Effector memory CD8-positive, alpha-beta T cell (primary cell): ENCODE results near the gene NCR2.

Source experiments
- ATAC-seq: fragments of 150-1000 bp; cut with Tn5 transposase; replicated peaks from 2 replicates; pipeline ENCODE4 v1.10.0; 2021; ENCODE audit warnings: mild to moderate bottlenecking, moderate library complexity
- DNase-seq, 3 experiments: peaks; one replicate each; pipeline ENCODE4 v3.0.0; 2021
- H3K27ac Mint-ChIP-seq, 2 donors: one replicate each; pipeline ENCODE4 v1.8.0; 2022; ENCODE audit warnings: mild to moderate bottlenecking in 2 of 2, mixed read lengths in 2 of 2, moderate library complexity in 2 of 2
- H3K27me3 Mint-ChIP-seq, 2 donors: one replicate each; pipeline ENCODE4 v1.8.0; 2022; ENCODE audit warnings: mixed read lengths in 2 of 2
- H3K36me3 Mint-ChIP-seq: one replicate; pipeline ENCODE4 v1.8.0; 2022; ENCODE audit warnings: mild to moderate bottlenecking, moderate library complexity, mixed read lengths; ENCODE audit not compliant: insufficient read depth
- H3K4me1 Mint-ChIP-seq, 2 donors: one replicate each; pipeline ENCODE4 v1.8.0; 2022; ENCODE audit warnings: low read depth in 2 of 2, mixed read lengths in 2 of 2
- H3K4me3 Mint-ChIP-seq, 2 donors: one replicate each; pipeline ENCODE4 v1.8.0; 2022; ENCODE audit warnings: mild to moderate bottlenecking in 2 of 2, mixed read lengths in 2 of 2, moderate library complexity in 2 of 2
- H3K9me3 Mint-ChIP-seq, 2 donors: one replicate each; pipeline ENCODE4 v1.8.0; 2022; ENCODE audit warnings: mixed read lengths in 2 of 2

NCR2 gene

DNA sequence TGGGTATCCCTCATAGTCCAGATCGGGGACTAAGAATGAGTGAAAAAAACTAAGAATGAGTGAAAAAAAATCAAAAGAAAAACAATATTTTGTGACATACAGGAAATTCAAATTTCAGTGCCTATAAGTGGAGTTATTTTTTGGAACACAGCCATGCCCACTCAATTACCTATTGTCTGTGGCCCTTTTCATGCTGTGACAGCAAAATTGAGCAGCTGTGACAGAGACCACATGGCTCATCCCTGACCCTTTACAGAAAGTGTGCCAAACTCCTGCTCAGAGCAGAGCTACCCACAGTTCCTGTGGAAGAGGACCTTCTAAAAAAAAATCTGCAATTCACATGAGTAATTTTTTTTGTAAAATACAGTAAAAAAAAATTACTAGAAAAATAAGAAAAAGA lies 1.4 kb downstream of the NCR2 start:
- no peak for ATAC-seq
- Mint-ChIP-seq H3K27ac (peak overlapping the region; percentile 95 to 98), H3K27me3 (peaks cover 0 to 11% of the 10 kb centered on the region in 2 donors), H3K4me3 (no peak overlapping the region), H3K4me1 (peaks cover 44 to 46% of the 10 kb centered on the region in 2 donors), H3K36me3 (peaks cover 16% of the 10 kb centered on the region), H3K9me3 (no peaks in the 10 kb centered on the region)
- no peak for DNase-seq

GRCh38 chr6:41337709-41338108 lies 2.3 kb downstream of the NCR2 start:
- no peak for DNase-seq
- H3K27ac Mint-ChIP-seq = no peak overlapping the region
- H3K4me3 Mint-ChIP-seq = no peak overlapping the region
- H3K27me3 Mint-ChIP-seq = peaks cover 0 to 20% of the 10 kb centered on the region in 2 donors
- H3K4me1 Mint-ChIP-seq = peaks cover 35 to 37% of the 10 kb centered on the region in 2 donors
- ATAC-seq = no peak
- H3K9me3 Mint-ChIP-seq = no peaks in the 10 kb centered on the region
- peaks cover 14% of the 10 kb centered on the region for H3K36me3 Mint-ChIP-seq

GRCh38 chr6:41338659-41339058 lies 3.3 kb downstream of the NCR2 start:
- Mint-ChIP-seq H3K27me3 (peaks cover 0 to 21% of the 10 kb centered on the region in 2 donors), H3K27ac (no peak overlapping the region), H3K4me3 (no peak overlapping the region), H3K9me3 (no peaks in the 10 kb centered on the region), H3K4me1 (peaks cover 27% of the 10 kb centered on the region in 2 donors), H3K36me3 (peaks cover 8% of the 10 kb centered on the region)
- ATAC-seq = no peak
- DNase-seq = no peak

DNA sequence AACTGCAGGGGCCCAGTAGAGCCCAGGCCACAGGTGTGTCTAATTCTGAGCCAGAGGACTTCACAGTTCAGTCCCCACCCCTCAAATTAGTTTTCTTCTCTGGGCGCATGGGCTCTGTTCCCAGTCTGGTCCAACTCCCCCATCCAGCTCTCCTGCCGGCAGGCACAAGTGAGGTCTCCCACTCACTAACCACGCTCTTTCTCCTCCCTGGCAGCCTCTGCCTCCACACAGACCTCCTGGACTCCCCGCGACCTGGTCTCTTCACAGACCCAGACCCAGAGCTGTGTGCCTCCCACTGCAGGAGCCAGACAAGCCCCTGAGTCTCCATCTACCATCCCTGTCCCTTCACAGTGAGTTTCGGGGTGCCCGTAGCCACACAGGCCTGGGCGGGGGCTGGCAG lies 6.2 kb downstream of the NCR2 start:
- DNase-seq = no peak
- Mint-ChIP-seq H3K36me3 (peaks cover 3% of the 10 kb centered on the region), H3K4me1 (peaks cover 26 to 29% of the 10 kb centered on the region in 2 donors), H3K4me3 (no peak overlapping the region), H3K27me3 (peaks cover 0 to 21% of the 10 kb centered on the region in 2 donors), H3K9me3 (no peaks in the 10 kb centered on the region), H3K27ac (peak overlapping the region; percentile 72 to 82)
- no peak for ATAC-seq

DNA sequence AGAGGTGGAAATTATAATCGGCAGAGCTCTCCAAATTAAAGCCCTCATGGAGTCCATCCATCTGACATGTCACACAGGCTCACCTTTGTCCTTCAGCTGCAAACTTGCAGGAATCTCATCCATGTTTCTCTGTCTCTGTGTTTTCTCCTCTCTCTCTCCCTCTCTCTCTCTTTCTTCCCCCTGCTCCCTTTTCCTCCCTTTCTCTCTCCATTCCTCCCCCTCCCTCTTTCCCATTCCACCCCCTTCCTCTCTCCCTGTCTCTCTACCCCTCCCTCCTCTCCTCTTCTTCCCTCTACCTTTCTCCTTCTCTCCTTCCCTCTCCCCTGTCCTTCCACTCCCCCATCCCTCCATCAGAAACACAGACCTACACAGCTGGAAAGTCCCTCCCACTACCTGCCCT lies 6.8 kb downstream of the NCR2 start:
- ATAC-seq (no peak), DNase-seq (no peak)
- Mint-ChIP-seq H3K9me3 (no peaks in the 10 kb centered on the region), H3K4me1 (peaks cover 30% of the 10 kb centered on the region in 2 donors), H3K27me3 (peaks cover 0 to 21% of the 10 kb centered on the region in 2 donors), H3K4me3 (no peak overlapping the region), H3K27ac (peak overlapping the region; percentile 72 to 82), H3K36me3 (peaks cover 3% of the 10 kb centered on the region)

GRCh38 chr6:41343641-41344187 lies 8.3 kb downstream of the NCR2 start:
- no peak for ATAC-seq
- Mint-ChIP-seq H3K36me3 (peaks cover 3% of the 10 kb centered on the region), H3K4me1 (peaks cover 30 to 32% of the 10 kb centered on the region in 2 donors), H3K9me3 (no peaks in the 10 kb centered on the region), H3K4me3 (no peak overlapping the region), H3K27ac (peak overlapping the region; percentile 92 to 97), H3K27me3 (peaks cover 0 to 21% of the 10 kb centered on the region in 2 donors)
- no peak for DNase-seq

GRCh38 chr6:41344876-41345275 lies 9.5 kb downstream of the NCR2 start:
- Mint-ChIP-seq H3K4me1 (peaks cover 30 to 32% of the 10 kb centered on the region in 2 donors), H3K27ac (peak overlapping the region; percentile 92 to 97), H3K36me3 (peaks cover 3% of the 10 kb centered on the region), H3K4me3 (peak overlapping the region; percentile 32 to 62), H3K9me3 (no peaks in the 10 kb centered on the region), H3K27me3 (peaks cover 7 to 27% of the 10 kb centered on the region in 2 donors)
- ATAC-seq (peak; percentile 100), DNase-seq (peak; percentile 40 to 48 (median 41))

GRCh38 chr6:41345901-41346300 lies 10.5 kb downstream of the NCR2 start:
- Mint-ChIP-seq H3K4me3 (peak overlapping the region; percentile 28 to 62), H3K9me3 (no peaks in the 10 kb centered on the region), H3K27me3 (peaks cover 12 to 36% of the 10 kb centered on the region in 2 donors), H3K4me1 (peaks cover 30 to 32% of the 10 kb centered on the region in 2 donors), H3K27ac (peak overlapping the region; percentile 92 to 97), H3K36me3 (peaks cover 3% of the 10 kb centered on the region)
- ATAC-seq (no peak), DNase-seq (no peak)

GRCh38 chr6:41346441-41346840 lies 11.0 kb downstream of the NCR2 start:
- Mint-ChIP-seq H3K36me3 (peaks cover 3% of the 10 kb centered on the region), H3K4me3 (peak overlapping the region in 1 of 2 donors; percentile 33), H3K27ac (peak overlapping the region; percentile 92 to 97), H3K9me3 (no peaks in the 10 kb centered on the region), H3K4me1 (peaks cover 30 to 32% of the 10 kb centered on the region in 2 donors), H3K27me3 (peaks cover 12 to 36% of the 10 kb centered on the region in 2 donors)
- ATAC-seq = no peak
- no peak for DNase-seq

DNA sequence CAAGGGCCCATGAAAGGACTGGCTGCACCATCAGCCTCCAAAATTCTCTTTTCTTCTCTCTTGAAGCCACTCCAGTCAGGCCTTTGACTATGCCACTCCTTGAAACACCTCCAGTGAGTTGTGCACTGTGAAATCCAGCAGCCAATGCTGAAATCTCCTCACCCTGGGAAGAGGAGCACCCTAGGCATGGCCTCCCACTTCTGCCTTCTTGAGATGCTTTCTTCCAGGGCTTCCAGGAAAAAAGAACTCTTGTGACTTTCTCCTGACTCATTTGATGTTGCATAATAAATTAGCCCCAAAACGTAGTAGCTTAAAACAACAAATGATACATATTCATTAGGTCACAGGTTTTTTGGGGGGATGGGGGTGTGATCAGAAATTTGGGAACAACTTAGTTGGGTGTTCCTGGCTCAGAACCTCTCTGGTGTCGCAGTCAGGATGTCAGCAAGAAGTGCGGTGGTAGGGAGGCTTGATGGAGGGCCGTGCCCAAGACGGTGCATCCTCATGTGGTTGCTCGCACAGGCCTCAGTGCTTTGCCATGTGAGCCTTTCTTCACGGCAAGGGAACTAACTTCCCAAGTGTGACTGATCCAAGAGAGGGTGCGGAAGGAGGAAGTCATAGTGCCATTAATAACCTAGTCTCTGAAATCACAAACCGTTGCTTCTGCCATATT lies 12.1 kb downstream of the NCR2 start:
- H3K27ac Mint-ChIP-seq = peak overlapping the region; percentile 28 to 97
- H3K27me3 Mint-ChIP-seq = peaks cover 18 to 30% of the 10 kb centered on the region in 2 donors
- ATAC-seq = no peak

DNA sequence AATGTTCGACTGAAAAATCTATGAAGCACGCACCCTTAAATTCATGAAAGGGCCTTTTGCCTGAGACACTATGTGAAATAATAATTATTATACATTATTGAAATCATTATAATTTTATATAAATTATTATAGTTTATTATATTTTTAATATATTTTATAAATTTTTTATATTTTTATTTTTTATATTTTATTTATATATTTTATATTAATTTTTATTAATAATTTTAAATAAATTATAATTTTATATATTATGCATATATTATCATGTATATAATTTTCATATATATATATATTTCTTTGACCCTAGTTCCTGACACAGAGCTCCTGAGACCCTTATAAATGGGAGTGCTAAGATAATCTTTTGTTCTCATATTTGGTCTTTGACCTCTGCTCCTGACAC lies 13.5 kb downstream of the NCR2 start:
- Mint-ChIP-seq H3K9me3 (no peaks in the 10 kb centered on the region), H3K4me1 (peaks cover 30% of the 10 kb centered on the region in 2 donors), H3K27me3 (peaks cover 23 to 41% of the 10 kb centered on the region in 2 donors), H3K27ac (no peak overlapping the region), H3K4me3 (no peak overlapping the region), H3K36me3 (peaks cover 3% of the 10 kb centered on the region)
- no peak for ATAC-seq
- no peak for DNase-seq

More for the DNA sequence above, 12.1 kb downstream of the NCR2 start:
- peaks cover 3% of the 10 kb centered on the region for H3K36me3 Mint-ChIP-seq
- DNase-seq = no peak
- H3K4me3 Mint-ChIP-seq = no peak overlapping the region
- H3K4me1 Mint-ChIP-seq = peaks cover 30 to 32% of the 10 kb centered on the region in 2 donors
- no peaks in the 10 kb centered on the region for H3K9me3 Mint-ChIP-seq

DNA sequence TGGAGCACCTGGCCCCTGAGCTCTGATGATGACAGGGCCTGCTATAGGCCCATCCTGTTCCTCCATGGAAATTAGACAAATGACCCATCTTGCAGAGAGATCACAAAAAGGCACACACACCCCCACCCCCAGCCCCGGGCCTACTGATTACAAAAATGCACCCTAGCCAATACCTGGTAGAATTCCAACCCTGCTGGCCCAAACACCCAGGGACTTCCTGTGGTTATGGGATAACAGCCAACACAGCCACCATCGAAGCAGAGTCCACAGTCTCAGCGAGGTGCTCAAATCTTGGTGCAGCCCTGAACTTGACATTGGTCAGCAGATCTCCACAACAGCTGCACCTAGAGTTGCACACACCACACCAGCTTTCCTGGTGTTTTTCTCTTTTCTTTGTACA lies 17.0 kb downstream of the NCR2 start:
- H3K36me3 Mint-ChIP-seq = no peaks in the 10 kb centered on the region
- H3K27me3 Mint-ChIP-seq = peaks cover 23 to 58% of the 10 kb centered on the region in 2 donors
- H3K4me1 Mint-ChIP-seq = peaks cover 0 to under 1% of the 10 kb centered on the region in 2 donors
- H3K27ac Mint-ChIP-seq = no peak overlapping the region
- DNase-seq = no peak
- H3K4me3 Mint-ChIP-seq = no peak overlapping the region
- no peaks in the 10 kb centered on the region for H3K9me3 Mint-ChIP-seq
- no peak for ATAC-seq

- no peaks in the 10 kb centered on the region for H3K9me3 Mint-ChIP-seq
- no peak overlapping the region for H3K4me3 Mint-ChIP-seq
- peaks cover 23 to 58% of the 10 kb centered on the region in 2 donors for H3K27me3 Mint-ChIP-seq
- no peak overlapping the region for H3K27ac Mint-ChIP-seq
- no peaks in the 10 kb centered on the region for H3K36me3 Mint-ChIP-seq
- DNase-seq (no peak), ATAC-seq (no peak)
- no peaks in the 10 kb centered on the region for H3K4me1 Mint-ChIP-seq
These were observed 17.5 kb downstream of the NCR2 start for GRCh38 chr6:41352907-41353306.

- H3K9me3 Mint-ChIP-seq = no peaks in the 10 kb centered on the region
- ATAC-seq (no peak), DNase-seq (no peak)
- no peaks in the 10 kb centered on the region for H3K36me3 Mint-ChIP-seq
- no peak overlapping the region for H3K27ac Mint-ChIP-seq
- no peaks in the 10 kb centered on the region for H3K4me1 Mint-ChIP-seq
- H3K4me3 Mint-ChIP-seq = no peak overlapping the region
- peaks cover 23 to 58% of the 10 kb centered on the region in 2 donors for H3K27me3 Mint-ChIP-seq
These were observed 17.9 kb downstream of the NCR2 start for GRCh38 chr6:41353333-41353732.
